IMR-90 (cell line): ENCODE data around the gene CLEC10A. TPM values are rescaled to one million over a fixed set of nuclear protein-coding genes. Genes with fewer than 3 reads are reported as not detected.

Source experiments
- ATAC-seq: fragments of 200-7000 bp; cut with Tn5 transposase; 2 replicates; pipeline ENCODE4 v1.9.1; 2020; ENCODE audit warnings: low read depth, mild to moderate bottlenecking, moderate library complexity
- BruUV-seq: library from RNA; stranded (reverse); fragments of 400-500 nt; replicated peaks from 2 replicates; lab custom pipeline; 2021; lab: Mats Ljungman, UMichigan
- CTCF ChIA-PET: fragments of 300-600 bp; formaldehyde crosslinking; extraction: SDS; loops from one replicate; lab custom pipeline; 2021; ENCODE audit warnings: antibody characterized with exemption; lab: Yijun Ruan, JAX
- POLR2A ChIA-PET: fragments of 300-600 bp; sonication (Branson Sonifier 250); formaldehyde crosslinking; loops from one replicate; lab custom pipeline; 2022; ENCODE audit warnings: antibody characterized with exemption; ENCODE audit not compliant: unreplicated experiment; lab: Charles Lee
- DNase-seq: peaks from one replicate; pipeline ENCODE4 v3.0.0; 2013
- H2AFZ ChIP-seq: replicated peaks from 2 replicates; pipeline ENCODE3; 2013; ENCODE audit warnings: low read length, mild to moderate bottlenecking; ENCODE audit not compliant: poor library complexity
- H2AK5ac ChIP-seq: 2 replicates; pipeline ENCODE4 v1.6.1; 2013; ENCODE audit warnings: low read depth, low read length, inconsistent platforms
- H2AK9ac ChIP-seq: replicated peaks from 2 replicates; pipeline ENCODE3; 2013; ENCODE audit warnings: mild to moderate bottlenecking, low read depth, low read length, moderate library complexity; ENCODE audit not compliant: poor library complexity
- H2BK120ac ChIP-seq: 2 replicates; pipeline ENCODE4 v1.6.1; 2013; ENCODE audit warnings: low read depth, low read length, inconsistent platforms
- H2BK15ac ChIP-seq: 3 replicates; pipeline ENCODE4 v1.6.1; 2013; ENCODE audit warnings: low read depth, low read length, inconsistent platforms
- H2BK20ac ChIP-seq: 2 replicates; pipeline ENCODE4 v1.6.1; 2013; ENCODE audit warnings: low read depth, mild to moderate bottlenecking, inconsistent platforms, low read length, moderate library complexity
- H2BK5ac ChIP-seq: 2 replicates; pipeline ENCODE4 v1.6.1; 2013; ENCODE audit warnings: mild to moderate bottlenecking, low read depth, low read length, inconsistent platforms; ENCODE audit not compliant: poor library complexity, severe bottlenecking
- H3K14ac ChIP-seq: replicated peaks from 2 replicates; pipeline ENCODE4 v1.6.1; 2013; ENCODE audit warnings: low read depth, low read length, inconsistent platforms
- H3K18ac ChIP-seq: 2 replicates; pipeline ENCODE4 v1.6.1; 2013; ENCODE audit warnings: low read depth, low read length, control low read depth
- H3K23ac ChIP-seq: 2 replicates; pipeline ENCODE4 v1.6.1; 2013; ENCODE audit warnings: low read depth, low read length, inconsistent platforms
- H3K27ac ChIP-seq: 2 replicates; pipeline ENCODE4 v1.5.1; 2013; ENCODE audit warnings: mild to moderate bottlenecking, control low read depth, low read length; ENCODE audit not compliant: insufficient read depth
- H3K27me3 ChIP-seq: 2 replicates; pipeline ENCODE4 v1.6.1; 2013; ENCODE audit warnings: low read length; ENCODE audit not compliant: control insufficient read depth, insufficient read depth
- H3K36me3 ChIP-seq: 2 replicates; pipeline ENCODE4 v1.6.1; 2013; ENCODE audit warnings: low read length, mixed read lengths; ENCODE audit not compliant: control insufficient read depth, insufficient read depth
- H3K4ac ChIP-seq: 2 replicates; pipeline ENCODE4 v1.6.1; 2013; ENCODE audit warnings: low read depth, low read length, inconsistent platforms
- H3K4me1 ChIP-seq: 2 replicates; pipeline ENCODE4 v1.6.1; 2013; ENCODE audit warnings: low read length, mixed read lengths; ENCODE audit not compliant: control insufficient read depth, insufficient read depth
- H3K4me2 ChIP-seq: 2 replicates; pipeline ENCODE4 v1.6.1; 2013; ENCODE audit warnings: low read depth, mild to moderate bottlenecking, control low read depth, low read length, moderate library complexity
- H3K4me3 ChIP-seq: 2 replicates; pipeline ENCODE4 v1.5.1; 2013; ENCODE audit warnings: low read depth, mild to moderate bottlenecking, control low read depth, low read length, moderate library complexity; ENCODE audit not compliant: insufficient read depth
- H3K56ac ChIP-seq: 2 replicates; pipeline ENCODE4 v1.6.1; 2013; ENCODE audit warnings: low read length, inconsistent platforms; ENCODE audit not compliant: insufficient read depth; ENCODE audit errors: extremely low read depth
- H3K79me1 ChIP-seq, 2 experiments: 2 replicates each; pipeline ENCODE4 v1.6.1; 2013; ENCODE audit warnings: low read length in 2 of 2, inconsistent platforms in 1 of 2, low read depth in 1 of 2
- H3K9ac ChIP-seq: 2 replicates; pipeline ENCODE4 v1.6.1; 2013; ENCODE audit warnings: low read depth, low read length, control low read depth
- H3K9me1 ChIP-seq: 2 replicates; pipeline ENCODE4 v1.6.1; 2013; ENCODE audit warnings: low read length, inconsistent platforms; ENCODE audit not compliant: insufficient read depth
- H3K9me3 ChIP-seq: 2 replicates; pipeline ENCODE4 v1.6.1; 2013; ENCODE audit warnings: low read length; ENCODE audit not compliant: control insufficient read depth, insufficient read depth
- H4K20me1 ChIP-seq: 2 replicates; pipeline ENCODE4 v1.6.1; 2013; ENCODE audit warnings: low read length, inconsistent platforms; ENCODE audit not compliant: insufficient read depth
- H4K5ac ChIP-seq: 2 replicates; pipeline ENCODE4 v1.6.1; 2013; ENCODE audit warnings: mild to moderate bottlenecking, low read depth, low read length, control low read depth
- H4K8ac ChIP-seq, 2 experiments: 2 replicates each; pipeline ENCODE4 v1.6.1; 2013; ENCODE audit warnings: low read depth in 2 of 2, low read length in 2 of 2, control low read depth in 1 of 2, inconsistent platforms in 1 of 2
- H4K91ac ChIP-seq: 2 replicates; pipeline ENCODE4 v1.6.1; 2013; ENCODE audit warnings: low read depth, low read length, inconsistent platforms; ENCODE audit not compliant: insufficient read depth
- CHD1 ChIP-seq: IDR thresholded peaks from 2 replicates; pipeline ENCODE4 v1.6.1; 2012; ENCODE audit warnings: low read depth, low read length, improper control_type of control experiment
- MAFK ChIP-seq: IDR thresholded peaks from 2 replicates; pipeline ENCODE4 v1.6.1; 2012; ENCODE audit warnings: low read depth, low read length, improper control_type of control experiment
- POLR2A ChIP-seq: IDR thresholded peaks from 2 replicates; pipeline ENCODE4 v1.6.1; 2012; ENCODE audit warnings: mild to moderate bottlenecking, low read depth, low read length
- SMC3 ChIP-seq: fragments of 150-350 bp; IDR thresholded peaks from 2 replicates; pipeline ENCODE4 v1.6.1; 2016; ENCODE audit warnings: low read depth, mild to moderate bottlenecking, antibody characterized with exemption, low read length, moderate library complexity
- WGBS, 2 experiments: methylation state at CpG; one replicate each; pipeline versions ENCODE4 v1.1.5 to v1.1.7; 2013; ENCODE audit warnings: missing lambda C conversion rate in 2 of 2; ENCODE audit not compliant: insufficient read length in 1 of 2; ENCODE audit errors: extremely low coverage in 2 of 2; 5-methylcytosine and 5-hydroxymethylcytosine counted together
- dilution Hi-C: fragments of 300-500 bp; cut with HindIII; formaldehyde crosslinking; loops from one replicate; pipeline ENCODE4 v1.14.3; 2018; ENCODE audit warnings: low sequenced_read_pairs; ENCODE audit not compliant: unreplicated experiment
- in situ Hi-C: fragments of 300-500 bp; cut with MboI; formaldehyde crosslinking; loops from 3 replicates; pipeline ENCODE4 v1.14.3; 2019; ENCODE audit warnings: low sequenced_read_pairs, inconsistent platforms, mixed read lengths
- intact Hi-C: fragments of 100-400 bp; cut with micrococcal nuclease; formaldehyde crosslinking; loops from 2 replicates; pipeline ENCODE4 v1.10.0; 2022
- polyA plus RNA-seq, 3 experiments: library from polyadenylated mRNA; depleted of rRNA; stranded (reverse); fragments of >200 nt; gene quantifications; 2 replicates each; pipeline ENCODE4 v1.2.3, GENCODE V29; 2012; ENCODE audit warnings: low replicate concordance in 1 of 3
- total RNA-seq: library from RNA; depleted of rRNA; stranded (reverse); fragments of >200 nt; gene quantifications from 2 replicates; pipeline ENCODE4 v1.2.3, GENCODE V29; 2012
- TF ChIP-seq, protein P1 (sequence below): conservative IDR thresholded peaks from 2 replicates; pipeline ENCODE4 v1.5.1; 2012; ENCODE audit warnings: mild to moderate bottlenecking, low read depth, low read length, improper control_type of control experiment

Gene CLEC10A
- total and polyA plus RNA-seq, 2 of the 4 experiments (the other 2 are of a cell fraction), result not detected

DNA sequence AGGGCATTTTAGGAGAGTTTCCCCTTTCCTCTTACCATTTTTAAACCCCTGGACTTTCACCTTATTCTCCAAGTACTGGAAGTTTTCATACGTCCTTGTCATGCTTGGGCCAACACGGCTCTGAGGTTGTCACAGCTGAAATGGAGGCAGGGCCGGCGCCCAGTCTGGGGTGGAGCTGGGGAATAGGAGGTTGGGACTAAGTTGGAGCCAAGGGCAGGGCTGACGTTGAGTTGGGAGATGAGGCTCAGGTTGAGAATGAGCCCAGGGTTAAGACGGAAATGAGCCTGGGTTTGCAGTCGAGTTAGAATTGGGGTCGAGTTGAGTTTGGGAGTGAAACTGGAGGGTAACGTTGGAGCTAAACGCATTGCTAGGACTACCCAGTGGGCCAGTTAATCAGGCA, 1.3 kb downstream of the CLEC10A start:
- no peak overlapping the region for H2BK20ac ChIP-seq
- H3K27me3 ChIP-seq, result peaks cover 7% of the 10 kb centered on the region
- no peak overlapping the region for H3K9ac ChIP-seq
- no peak overlapping the region for H3K23ac ChIP-seq
- H3K36me3 ChIP-seq, result no peaks in the 10 kb centered on the region
- dilution Hi-C loops (no loop called here), in situ Hi-C loops (no loop called here), intact Hi-C loops (no loop called here)
- H3K4me2 ChIP-seq, result no peak overlapping the region
- H4K5ac ChIP-seq, result no peak overlapping the region
- no peak for TF ChIP-seq CHD1
- no peak for TF ChIP-seq POLR2A
- no peak for TF ChIP-seq MAFK
- TF ChIP-seq, protein P1, sequence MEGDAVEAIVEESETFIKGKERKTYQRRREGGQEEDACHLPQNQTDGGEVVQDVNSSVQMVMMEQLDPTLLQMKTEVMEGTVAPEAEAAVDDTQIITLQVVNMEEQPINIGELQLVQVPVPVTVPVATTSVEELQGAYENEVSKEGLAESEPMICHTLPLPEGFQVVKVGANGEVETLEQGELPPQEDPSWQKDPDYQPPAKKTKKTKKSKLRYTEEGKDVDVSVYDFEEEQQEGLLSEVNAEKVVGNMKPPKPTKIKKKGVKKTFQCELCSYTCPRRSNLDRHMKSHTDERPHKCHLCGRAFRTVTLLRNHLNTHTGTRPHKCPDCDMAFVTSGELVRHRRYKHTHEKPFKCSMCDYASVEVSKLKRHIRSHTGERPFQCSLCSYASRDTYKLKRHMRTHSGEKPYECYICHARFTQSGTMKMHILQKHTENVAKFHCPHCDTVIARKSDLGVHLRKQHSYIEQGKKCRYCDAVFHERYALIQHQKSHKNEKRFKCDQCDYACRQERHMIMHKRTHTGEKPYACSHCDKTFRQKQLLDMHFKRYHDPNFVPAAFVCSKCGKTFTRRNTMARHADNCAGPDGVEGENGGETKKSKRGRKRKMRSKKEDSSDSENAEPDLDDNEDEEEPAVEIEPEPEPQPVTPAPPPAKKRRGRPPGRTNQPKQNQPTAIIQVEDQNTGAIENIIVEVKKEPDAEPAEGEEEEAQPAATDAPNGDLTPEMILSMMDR, result no peak
- no peak for TF ChIP-seq SMC3
- H3K56ac ChIP-seq, result no peak overlapping the region
- 66% methylated on average over 5 of the region's 10 CpGs; no CpG with 5 or more reads in 1 of the 2 experiments for WGBS, 2 experiments
- POLR2A ChIA-PET, result no interaction called here
- no peak overlapping the region for H2AK5ac ChIP-seq
- no peaks in the 10 kb centered on the region for H3K4me1 ChIP-seq
- no peak overlapping the region for H2AFZ ChIP-seq
- BruUV-seq, result no TSS peak
- no peak overlapping the region for H2BK5ac ChIP-seq
- no peak overlapping the region for H3K4me3 ChIP-seq
- H3K79me1 ChIP-seq, result no peaks in the 10 kb centered on the region
- H2AK9ac ChIP-seq, result no peak overlapping the region
- no peak overlapping the region for H2BK120ac ChIP-seq
- DNase-seq (no peak), ATAC-seq (no peak)
- H3K27ac ChIP-seq, result no peak overlapping the region
- H3K9me3 ChIP-seq, result no peaks in the 10 kb centered on the region
- H4K91ac ChIP-seq, result no peak overlapping the region
- H4K20me1 ChIP-seq, result no peaks in the 10 kb centered on the region
- no peak overlapping the region for H3K18ac ChIP-seq
- no peak overlapping the region for H3K14ac ChIP-seq
- H4K8ac ChIP-seq, result no peak overlapping the region
- no peak overlapping the region for H2BK15ac ChIP-seq
- CTCF ChIA-PET, result interaction anchor here (1.9 kb wide), 1 partner anchor 33 kb away, joined by 5 read pairs; no protein-coding TSS in a partner anchor
- no peak overlapping the region for H3K4ac ChIP-seq
- H3K9me1 ChIP-seq, result no peaks in the 10 kb centered on the region
